ENCODE results near the gene RENBP.

GRCh38 chrX:153957224-153957623, 12.8 kb upstream of the RENBP start:
- TF ChIP-seq POLR2A (IDR thresholded peaks at IDR 0.05) (no peak), CTCF (IDR thresholded peaks at IDR 0.05) (no peak)
